ENCODE results near the gene MRGPRE. TPM values are rescaled to one million over a fixed set of nuclear protein-coding genes. Genes with fewer than 3 reads are reported as not detected.
"Not testable (repeated sequence)": the region's sequence is repeated elsewhere in the genome, so short reads cannot be mapped to it uniquely, and the experiment has no call there.

Gene MRGPRE, protein sequence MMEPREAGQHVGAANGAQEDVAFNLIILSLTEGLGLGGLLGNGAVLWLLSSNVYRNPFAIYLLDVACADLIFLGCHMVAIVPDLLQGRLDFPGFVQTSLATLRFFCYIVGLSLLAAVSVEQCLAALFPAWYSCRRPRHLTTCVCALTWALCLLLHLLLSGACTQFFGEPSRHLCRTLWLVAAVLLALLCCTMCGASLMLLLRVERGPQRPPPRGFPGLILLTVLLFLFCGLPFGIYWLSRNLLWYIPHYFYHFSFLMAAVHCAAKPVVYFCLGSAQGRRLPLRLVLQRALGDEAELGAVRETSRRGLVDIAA
- polyA plus RNA-seq: not detected
- long read RNA-seq, donor 1: 0 reads
- long read RNA-seq, donor 2: 0 reads
- long read RNA-seq, donor 3: 0 reads
- long read RNA-seq, donor 4: 0 reads
- long read RNA-seq, donor 5: 0 reads
- long read RNA-seq, donor 6: 0 reads
- long read RNA-seq, donor 7: 0 reads
- long read RNA-seq, donor 8: 0 reads
- long read RNA-seq, donor 9: 0 reads
- long read RNA-seq, donor 10: 0 reads
- long read RNA-seq, donor 11: 0 reads

DNA sequence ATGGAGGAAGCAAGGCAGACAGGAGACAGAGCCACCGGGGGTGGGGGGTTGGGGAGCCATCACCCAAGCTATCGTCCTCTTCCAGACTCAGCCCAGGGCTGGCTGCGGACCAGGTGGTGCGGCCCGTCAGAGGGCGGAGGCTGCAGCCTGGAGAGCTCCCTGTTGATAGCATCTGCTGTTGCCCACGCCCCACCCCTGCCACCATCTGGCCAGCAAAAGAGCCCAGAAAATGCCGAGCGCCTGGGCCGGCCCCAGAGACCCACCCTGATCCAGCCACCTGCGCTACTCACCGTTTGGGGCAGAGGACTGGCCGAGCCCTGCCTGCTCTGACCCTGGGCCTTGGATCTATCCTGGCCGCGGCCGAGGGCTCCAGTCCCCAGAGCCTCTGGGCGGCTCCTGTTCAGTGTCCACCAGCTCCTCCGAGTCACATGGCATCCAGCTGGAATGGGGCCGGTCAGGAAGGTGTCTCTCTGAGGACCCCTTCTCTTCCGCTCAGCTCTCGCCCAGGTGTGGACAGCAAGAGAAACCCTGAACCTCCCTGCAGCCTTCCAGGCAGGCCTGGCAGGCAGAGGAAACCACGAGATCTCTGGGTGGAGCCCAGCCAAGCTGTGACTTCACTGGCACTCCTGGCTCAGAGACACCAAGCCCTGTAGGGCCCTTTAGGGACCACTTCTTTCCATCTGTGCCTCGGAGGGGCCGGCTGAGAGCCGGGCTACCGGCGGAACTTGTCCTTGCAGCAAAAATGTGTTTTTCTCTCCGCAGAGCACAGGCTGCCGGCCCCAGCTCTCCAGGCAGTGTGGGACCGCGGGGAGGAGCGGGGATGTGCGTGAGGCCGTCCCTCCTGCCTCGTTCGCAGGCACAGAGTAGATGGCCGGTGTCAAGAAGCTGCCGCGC lies at the start of gene MRGPRE:
TSS of gene MRGPRE (minus strand) at position 567 of the 894 bp plus-strand sequence. CDS start 3,618 bp downstream, outside the sequence.
- H3K36me3 ChIP-seq (ENCODE audit: control insufficient read depth, insufficient read depth, low read length): no peaks in the 10 kb centered on the region
- DNase-seq: no peak
- peaks cover 48% of the 10 kb centered on the region for H3K27me3 ChIP-seq (ENCODE audit: control insufficient read depth, insufficient read depth, low read length)
- H3K4me1 ChIP-seq (ENCODE audit: control insufficient read depth, insufficient read depth, low read length): no peaks in the 10 kb centered on the region
- H3K27ac ChIP-seq (ENCODE audit: low read length): no peak within 1 kb of the TSS
- no peaks in the 10 kb centered on the region for H3K9me3 ChIP-seq (ENCODE audit: control insufficient read depth, low read depth, low read length)
- H3K4me3 ChIP-seq (ENCODE audit: low read length): no peak within 1 kb of the TSS
- no CpG with 5 or more reads among the region's 39 CpGs for WGBS (ENCODE audit: insufficient coverage, low lambda C conversion rate)

DNA sequence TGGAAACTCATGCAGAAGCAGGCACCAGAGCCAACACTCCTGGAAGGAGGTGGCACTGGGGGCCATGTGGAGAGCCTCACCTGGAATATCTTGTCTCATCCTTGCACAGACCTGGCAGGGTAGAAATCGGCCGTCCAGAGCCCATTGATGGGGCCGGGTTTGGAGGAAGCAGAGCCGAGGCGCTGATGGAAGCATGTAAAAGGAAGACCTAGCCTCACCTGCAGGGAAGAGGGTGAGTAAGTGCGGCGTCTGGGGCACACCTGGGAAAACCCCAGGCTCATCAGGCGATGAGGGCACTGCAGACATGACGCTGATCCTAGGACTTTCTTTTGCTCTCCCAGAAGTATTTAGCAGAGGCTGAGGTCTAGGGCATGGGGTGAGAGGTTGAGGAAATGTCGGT lies 48.9 kb upstream of the MRGPRE start:
- WGBS (ENCODE audit: insufficient coverage, low lambda C conversion rate): no CpG with 5 or more reads among the region's 10 CpGs
- H3K27ac ChIP-seq (ENCODE audit: low read length); H3K9me3 ChIP-seq (ENCODE audit: control insufficient read depth, low read depth, low read length); DNase-seq; H3K4me1 ChIP-seq (ENCODE audit: control insufficient read depth, insufficient read depth, low read length); H3K27me3 ChIP-seq (ENCODE audit: control insufficient read depth, insufficient read depth, low read length); H3K4me3 ChIP-seq (ENCODE audit: low read length); H3K36me3 ChIP-seq (ENCODE audit: control insufficient read depth, insufficient read depth, low read length): not testable (repeated sequence)

DNA sequence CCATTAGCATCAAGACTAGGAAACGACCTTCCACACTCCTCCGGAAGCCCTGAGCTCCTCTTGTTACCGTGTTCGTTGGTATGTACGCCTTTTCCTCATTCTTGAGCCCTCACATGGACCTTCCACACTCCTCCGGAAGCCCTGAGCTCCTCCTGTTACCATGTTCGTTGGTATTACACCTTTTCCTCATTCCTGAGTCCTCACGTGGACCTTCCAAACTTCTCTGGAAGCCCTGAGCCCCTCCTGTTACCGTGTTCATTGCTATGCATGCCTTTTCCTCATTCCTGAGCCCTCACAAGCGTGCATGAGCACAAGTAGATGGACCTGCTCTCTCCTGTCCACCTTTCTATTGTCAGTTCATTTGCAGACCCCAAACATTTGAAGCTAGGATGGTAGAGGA lies 48.4 kb upstream of the MRGPRE start:
- H3K27ac ChIP-seq (ENCODE audit: low read length); H3K4me3 ChIP-seq (ENCODE audit: low read length); DNase-seq; H3K36me3 ChIP-seq (ENCODE audit: control insufficient read depth, insufficient read depth, low read length); H3K9me3 ChIP-seq (ENCODE audit: control insufficient read depth, low read depth, low read length); H3K4me1 ChIP-seq (ENCODE audit: control insufficient read depth, insufficient read depth, low read length); H3K27me3 ChIP-seq (ENCODE audit: control insufficient read depth, insufficient read depth, low read length): not testable (repeated sequence)
- no CpG with 5 or more reads among the region's 10 CpGs for WGBS (ENCODE audit: insufficient coverage, low lambda C conversion rate)

DNA sequence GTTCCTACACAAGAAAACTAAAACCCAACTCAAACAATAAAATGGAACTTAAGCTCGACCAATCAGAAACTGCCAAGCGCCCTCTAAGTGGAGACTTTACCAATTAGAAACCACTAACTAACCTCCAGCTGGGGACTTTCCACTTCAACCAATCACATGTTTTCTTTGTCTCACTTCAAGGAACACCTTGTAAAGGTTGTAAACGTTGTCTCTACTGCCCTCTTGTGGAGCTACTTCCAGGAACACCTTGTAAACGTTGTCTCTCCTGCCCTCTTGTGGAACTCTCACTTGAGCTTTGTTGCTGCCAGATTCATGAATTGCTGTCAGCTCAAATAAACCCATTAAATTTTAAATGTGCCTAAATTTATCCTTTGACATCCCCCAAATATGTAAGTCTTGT lies 46.7 kb upstream of the MRGPRE start:
- not testable (repeated sequence) for H3K4me3 ChIP-seq (ENCODE audit: low read length); H3K27me3 ChIP-seq (ENCODE audit: control insufficient read depth, insufficient read depth, low read length); H3K4me1 ChIP-seq (ENCODE audit: control insufficient read depth, insufficient read depth, low read length); H3K27ac ChIP-seq (ENCODE audit: low read length); H3K36me3 ChIP-seq (ENCODE audit: control insufficient read depth, insufficient read depth, low read length); H3K9me3 ChIP-seq (ENCODE audit: control insufficient read depth, low read depth, low read length); DNase-seq
- no CpG with 5 or more reads among the region's 4 CpGs for WGBS (ENCODE audit: insufficient coverage, low lambda C conversion rate)

DNA sequence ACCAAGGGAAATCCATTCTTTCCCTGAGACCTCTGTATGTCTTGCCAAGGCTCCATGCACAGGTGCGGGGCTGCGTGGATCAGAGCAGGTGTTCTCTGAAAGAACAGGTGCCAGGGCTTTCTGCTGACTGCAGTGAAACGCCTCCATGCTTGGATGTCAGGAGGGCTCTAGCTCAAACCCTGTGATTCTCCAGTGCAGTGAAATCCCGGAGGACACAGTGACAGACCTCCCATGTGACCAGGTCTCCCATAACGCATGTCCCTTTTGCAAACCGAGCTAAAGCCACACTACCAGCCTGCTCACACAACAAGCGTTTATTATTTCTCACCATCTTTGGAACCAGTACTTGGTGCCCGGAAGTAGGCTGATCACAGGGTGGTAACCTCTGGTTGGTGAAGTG lies 41.4 kb upstream of the MRGPRE start:
- no CpG with 5 or more reads among the region's 8 CpGs for WGBS (ENCODE audit: insufficient coverage, low lambda C conversion rate)
- not testable (repeated sequence) for H3K36me3 ChIP-seq (ENCODE audit: control insufficient read depth, insufficient read depth, low read length); H3K4me3 ChIP-seq (ENCODE audit: low read length); H3K9me3 ChIP-seq (ENCODE audit: control insufficient read depth, low read depth, low read length); H3K27ac ChIP-seq (ENCODE audit: low read length); DNase-seq; H3K4me1 ChIP-seq (ENCODE audit: control insufficient read depth, insufficient read depth, low read length); H3K27me3 ChIP-seq (ENCODE audit: control insufficient read depth, insufficient read depth, low read length)

DNA sequence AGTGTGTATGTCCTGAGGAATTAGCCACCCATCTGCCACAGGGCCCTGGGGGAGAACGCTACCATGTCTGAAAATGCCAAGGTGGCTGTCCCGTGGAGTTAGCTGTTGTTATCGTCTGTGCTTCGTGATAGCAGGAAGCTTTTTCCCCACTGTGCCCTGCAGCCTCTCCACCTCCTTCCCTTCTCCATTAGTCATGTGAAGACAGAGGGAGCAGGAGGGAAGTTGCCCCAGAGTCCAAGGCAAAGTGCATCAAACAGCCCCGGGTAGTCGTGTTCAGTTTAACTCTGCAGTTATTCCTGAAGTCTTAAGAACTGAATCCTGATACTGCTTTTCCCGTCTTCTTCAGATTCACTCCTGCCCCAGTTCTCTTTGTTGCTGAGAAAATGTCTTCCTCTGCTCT lies 30.3 kb upstream of the MRGPRE start:
- peak; percentile 3 to 43 for DNase-seq
- no CpG with 5 or more reads among the region's 7 CpGs for WGBS (ENCODE audit: insufficient coverage, low lambda C conversion rate)

DNA sequence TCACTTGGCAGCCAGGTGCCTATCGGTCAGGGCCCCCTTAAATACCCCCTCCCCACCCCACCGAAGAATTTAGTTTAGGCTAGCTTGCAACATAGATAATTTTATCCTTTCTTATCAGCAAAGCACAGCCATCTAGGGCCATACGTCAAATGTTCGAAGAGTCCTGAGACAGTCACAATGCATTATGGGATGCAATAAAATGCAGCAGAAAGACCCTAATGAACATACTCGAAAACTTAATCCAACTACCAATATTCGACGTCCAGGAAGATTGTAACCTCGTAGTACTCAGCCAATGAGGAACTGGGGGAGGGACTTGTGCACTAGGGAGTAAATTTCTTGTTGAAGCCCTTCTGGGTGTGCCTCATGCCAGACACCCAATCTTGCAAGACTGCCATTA lies 29.6 kb upstream of the MRGPRE start:
- not testable (repeated sequence) for H3K27ac ChIP-seq (ENCODE audit: low read length); H3K4me1 ChIP-seq (ENCODE audit: control insufficient read depth, insufficient read depth, low read length); H3K27me3 ChIP-seq (ENCODE audit: control insufficient read depth, insufficient read depth, low read length); H3K9me3 ChIP-seq (ENCODE audit: control insufficient read depth, low read depth, low read length); H3K4me3 ChIP-seq (ENCODE audit: low read length); DNase-seq; H3K36me3 ChIP-seq (ENCODE audit: control insufficient read depth, insufficient read depth, low read length)
- no CpG with 5 or more reads among the region's 8 CpGs for WGBS (ENCODE audit: insufficient coverage, low lambda C conversion rate)

More for the DNA sequence above, 30.3 kb upstream of the MRGPRE start:
- not testable (repeated sequence) for H3K27ac ChIP-seq (ENCODE audit: low read length); H3K9me3 ChIP-seq (ENCODE audit: control insufficient read depth, low read depth, low read length); H3K4me1 ChIP-seq (ENCODE audit: control insufficient read depth, insufficient read depth, low read length); H3K4me3 ChIP-seq (ENCODE audit: low read length); H3K36me3 ChIP-seq (ENCODE audit: control insufficient read depth, insufficient read depth, low read length); H3K27me3 ChIP-seq (ENCODE audit: control insufficient read depth, insufficient read depth, low read length)

DNA sequence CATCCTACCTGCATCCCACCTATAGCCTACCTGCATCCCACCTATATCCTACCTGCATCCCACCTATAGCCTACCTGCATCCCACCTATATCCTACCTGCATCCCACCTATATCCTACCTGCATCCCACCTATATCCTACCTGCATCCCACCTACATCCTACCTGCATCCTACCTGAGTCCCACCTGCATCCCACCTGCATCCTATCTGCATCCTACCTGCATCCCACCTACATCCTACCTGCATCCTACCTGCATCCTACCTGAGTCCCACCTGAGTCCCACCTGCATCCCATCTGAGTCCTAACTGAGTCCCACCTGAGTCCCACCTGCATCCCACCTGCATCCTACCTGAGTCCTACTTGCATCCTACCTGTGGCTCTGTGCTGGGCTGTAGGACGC lies 25.3 kb upstream of the MRGPRE start:
- H3K9me3 ChIP-seq (ENCODE audit: control insufficient read depth, low read depth, low read length): not testable (repeated sequence)
- WGBS (ENCODE audit: insufficient coverage, low lambda C conversion rate): no CpG with 5 or more reads among the region's 1 CpG

DNA sequence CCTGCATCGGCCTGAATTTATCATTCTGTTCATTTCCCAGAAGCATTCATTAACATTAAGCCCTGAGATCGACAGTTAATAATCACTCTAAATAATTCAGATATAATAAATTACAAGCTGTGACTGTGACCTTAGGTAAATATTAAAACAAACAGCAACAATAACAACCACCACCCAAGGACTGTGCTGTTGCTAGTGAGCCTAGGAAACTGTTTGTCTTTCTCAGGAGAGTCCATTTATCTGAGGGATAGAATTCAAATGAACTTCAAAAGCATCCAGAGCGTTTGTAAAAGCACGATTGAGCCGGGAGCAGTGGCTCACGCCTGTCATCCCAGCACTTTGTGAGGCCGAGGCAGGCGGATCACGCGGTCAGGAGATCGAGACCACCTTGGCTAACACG lies 23.0 kb upstream of the MRGPRE start:
- DNase-seq; H3K27me3 ChIP-seq (ENCODE audit: control insufficient read depth, insufficient read depth, low read length); H3K4me1 ChIP-seq (ENCODE audit: control insufficient read depth, insufficient read depth, low read length); H3K4me3 ChIP-seq (ENCODE audit: low read length); H3K27ac ChIP-seq (ENCODE audit: low read length); H3K9me3 ChIP-seq (ENCODE audit: control insufficient read depth, low read depth, low read length); H3K36me3 ChIP-seq (ENCODE audit: control insufficient read depth, insufficient read depth, low read length): not testable (repeated sequence)
- no CpG with 5 or more reads among the region's 12 CpGs for WGBS (ENCODE audit: insufficient coverage, low lambda C conversion rate)

More for the DNA sequence above, 25.3 kb upstream of the MRGPRE start:
- H3K4me1 ChIP-seq (ENCODE audit: control insufficient read depth, insufficient read depth, low read length); H3K27ac ChIP-seq (ENCODE audit: low read length); H3K36me3 ChIP-seq (ENCODE audit: control insufficient read depth, insufficient read depth, low read length); DNase-seq; H3K4me3 ChIP-seq (ENCODE audit: low read length); H3K27me3 ChIP-seq (ENCODE audit: control insufficient read depth, insufficient read depth, low read length): not testable (repeated sequence)

DNA sequence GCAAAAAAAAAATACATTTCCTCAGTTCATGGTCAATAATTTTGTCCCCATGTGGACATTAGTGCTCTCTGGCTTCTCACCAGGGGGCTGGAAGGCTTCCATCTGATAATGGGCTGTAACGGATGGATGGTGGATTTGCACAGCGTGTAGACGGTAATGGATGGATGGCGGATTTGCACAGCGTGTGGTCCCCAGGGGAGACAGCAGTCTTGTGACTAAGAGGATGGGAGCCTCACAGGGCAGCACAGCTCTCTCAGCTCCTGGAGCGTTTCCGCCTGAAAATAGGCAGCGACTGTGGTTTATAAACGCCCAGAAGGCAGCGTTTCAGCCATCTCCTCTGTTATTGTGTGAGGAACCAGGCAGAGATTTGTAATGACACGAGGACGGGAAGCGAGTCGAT lies 22.6 kb upstream of the MRGPRE start:
- not testable (repeated sequence) for H3K27me3 ChIP-seq (ENCODE audit: control insufficient read depth, insufficient read depth, low read length); H3K4me1 ChIP-seq (ENCODE audit: control insufficient read depth, insufficient read depth, low read length); H3K36me3 ChIP-seq (ENCODE audit: control insufficient read depth, insufficient read depth, low read length); H3K9me3 ChIP-seq (ENCODE audit: control insufficient read depth, low read depth, low read length); H3K27ac ChIP-seq (ENCODE audit: low read length); DNase-seq; H3K4me3 ChIP-seq (ENCODE audit: low read length)
- no CpG with 5 or more reads among the region's 14 CpGs for WGBS (ENCODE audit: insufficient coverage, low lambda C conversion rate)

Data from large intestine (tissue), 12 donors.